OCI-LY7 (cell line): ENCODE data around the gene ACTN1. TPM values are rescaled to one million over a fixed set of nuclear protein-coding genes. Genes with fewer than 3 reads are reported as not detected.

Experiments
- BruUV-seq: library from RNA; stranded (reverse); fragments of 400-500 nt; replicated peaks from 2 replicates; lab custom pipeline; 2021; lab: Mats Ljungman, UMichigan
- CTCF ChIA-PET: fragments of 300-600 bp; sonication (Branson Sonifier 250); formaldehyde crosslinking; loops from one replicate; lab custom pipeline; 2022; ENCODE audit warnings: antibody characterized with exemption; ENCODE audit not compliant: unreplicated experiment; lab: Charles Lee
- POLR2A ChIA-PET: fragments of 300-600 bp; sonication (Branson Sonifier 250); formaldehyde crosslinking; loops from one replicate; lab custom pipeline; 2022; ENCODE audit warnings: antibody characterized with exemption; lab: Charles Lee
- DNase-seq: peaks from one replicate; pipeline ENCODE4 v3.0.0-alpha.2; 2015; ENCODE audit warnings: low spot score
- H2AFZ ChIP-seq: fragments of 200-600 bp; sonication (generic), shearing (Covaris generic); 2 replicates; pipeline ENCODE4 v1.6.1; 2014; ENCODE audit warnings: mild to moderate bottlenecking, antibody characterized with exemption, low read length, moderate library complexity
- H3K27ac ChIP-seq: fragments of 200-600 bp; sonication (generic); 2 replicates; pipeline ENCODE4 v1.5.1; 2014; ENCODE audit warnings: mixed run types, low read depth, mild to moderate bottlenecking, moderate library complexity, low read length, inconsistent platforms; ENCODE audit not compliant: poor library complexity, severe bottlenecking
- H3K36me3 ChIP-seq: fragments of 200-600 bp; sonication (generic); 2 replicates; pipeline ENCODE4 v1.6.1; 2014; ENCODE audit warnings: mild to moderate bottlenecking, antibody characterized with exemption, low read length, moderate library complexity, mixed read lengths; ENCODE audit not compliant: insufficient read depth
- H3K4me1 ChIP-seq: fragments of 200-600 bp; sonication (generic); 2 replicates; pipeline ENCODE4 v1.5.1; 2014; ENCODE audit warnings: mild to moderate bottlenecking, low read length; ENCODE audit not compliant: insufficient read depth, poor library complexity, severe bottlenecking
- H3K4me2 ChIP-seq: fragments of 200-600 bp; sonication (generic); 2 replicates; pipeline ENCODE4 v1.6.1; 2014; ENCODE audit warnings: mild to moderate bottlenecking, low read length
- H3K4me3 ChIP-seq: fragments of 200-600 bp; sonication (generic); 2 replicates; pipeline ENCODE4 v1.5.1; 2014; ENCODE audit warnings: mild to moderate bottlenecking, low read depth, low read length; ENCODE audit not compliant: poor library complexity, severe bottlenecking
- H3K79me2 ChIP-seq: fragments of 200-600 bp; sonication (generic); 2 replicates; pipeline ENCODE4 v1.6.1; 2016; ENCODE audit warnings: low read depth, mild to moderate bottlenecking, low read length, moderate library complexity, mixed read lengths; ENCODE audit not compliant: insufficient read depth
- H3K9me2 ChIP-seq: fragments of 200-600 bp; sonication (generic); 2 replicates; pipeline ENCODE4 v1.6.1; 2016; ENCODE audit warnings: mild to moderate bottlenecking, low read length, mixed read lengths; ENCODE audit not compliant: insufficient read depth
- H3K9me3 ChIP-seq: fragments of 200-600 bp; sonication (generic); 2 replicates; pipeline ENCODE4 v1.6.1; 2014; ENCODE audit warnings: mild to moderate bottlenecking, mixed run types, low read length, mixed read lengths
- H4K20me1 ChIP-seq: fragments of 200-600 bp; sonication (generic); 2 replicates; pipeline ENCODE4 v1.6.1; 2014; ENCODE audit warnings: mild to moderate bottlenecking, antibody characterized with exemption, low read length, moderate library complexity, mixed read lengths; ENCODE audit not compliant: insufficient read depth
- EZH2phosphoT487 ChIP-seq: fragments of 200-600 bp; sonication (generic); IDR thresholded peaks from 2 replicates; pipeline ENCODE4 v1.6.1; 2018; ENCODE audit warnings: low read depth, borderline replicate concordance, mild to moderate bottlenecking, mixed run types, antibody characterized with exemption, low read length, moderate library complexity, mixed read lengths
- intact Hi-C: fragments of 100-400 bp; cut with micrococcal nuclease; formaldehyde crosslinking; loops from one replicate; pipeline ENCODE4 v1.10.0; 2022; ENCODE audit not compliant: unreplicated experiment
- total RNA-seq, 2 experiments: library from RNA; depleted of rRNA in 1 of 2; stranded (reverse); fragments of >200 nt in 1 of 2; shearing (Covaris generic) in 1 of 2; gene quantifications; 2 replicates each; pipeline ENCODE4 v1.2.3, GENCODE V29; 2014 to 2022
- TF ChIP-seq, protein P1 (sequence below): fragments of 200-600 bp; sonication (generic); conservative IDR thresholded peaks from 2 replicates; pipeline ENCODE4 v1.5.1; 2014; ENCODE audit warnings: mild to moderate bottlenecking, antibody characterized with exemption, low read length, moderate library complexity, mixed read lengths

ACTN1 gene
- total RNA-seq, 2 experiments from 2014 or later: 0.51 to 1.8 TPM

DNA sequence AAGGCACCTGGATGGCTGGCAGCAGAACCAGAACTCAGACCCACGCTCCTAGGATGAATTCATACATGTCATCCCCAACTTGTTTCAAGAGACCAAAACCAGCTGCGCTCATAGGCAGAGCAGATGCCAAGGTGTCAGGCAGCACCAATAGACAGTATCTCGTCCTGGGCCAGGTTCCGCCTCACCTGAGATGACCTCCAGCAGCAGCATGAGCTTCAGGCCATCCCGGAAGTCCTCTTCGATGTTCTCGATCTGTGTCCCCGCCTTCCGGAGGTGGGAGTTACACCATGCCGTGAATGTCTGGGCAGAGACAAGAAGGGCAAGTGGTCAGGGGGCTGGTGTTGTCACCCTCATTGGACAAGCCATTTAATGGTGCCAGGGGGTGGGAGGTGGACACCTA is 53.7 kb downstream of the ACTN1 start:
- no peak for TF ChIP-seq EZH2phosphoT487
- TF ChIP-seq, protein P1, sequence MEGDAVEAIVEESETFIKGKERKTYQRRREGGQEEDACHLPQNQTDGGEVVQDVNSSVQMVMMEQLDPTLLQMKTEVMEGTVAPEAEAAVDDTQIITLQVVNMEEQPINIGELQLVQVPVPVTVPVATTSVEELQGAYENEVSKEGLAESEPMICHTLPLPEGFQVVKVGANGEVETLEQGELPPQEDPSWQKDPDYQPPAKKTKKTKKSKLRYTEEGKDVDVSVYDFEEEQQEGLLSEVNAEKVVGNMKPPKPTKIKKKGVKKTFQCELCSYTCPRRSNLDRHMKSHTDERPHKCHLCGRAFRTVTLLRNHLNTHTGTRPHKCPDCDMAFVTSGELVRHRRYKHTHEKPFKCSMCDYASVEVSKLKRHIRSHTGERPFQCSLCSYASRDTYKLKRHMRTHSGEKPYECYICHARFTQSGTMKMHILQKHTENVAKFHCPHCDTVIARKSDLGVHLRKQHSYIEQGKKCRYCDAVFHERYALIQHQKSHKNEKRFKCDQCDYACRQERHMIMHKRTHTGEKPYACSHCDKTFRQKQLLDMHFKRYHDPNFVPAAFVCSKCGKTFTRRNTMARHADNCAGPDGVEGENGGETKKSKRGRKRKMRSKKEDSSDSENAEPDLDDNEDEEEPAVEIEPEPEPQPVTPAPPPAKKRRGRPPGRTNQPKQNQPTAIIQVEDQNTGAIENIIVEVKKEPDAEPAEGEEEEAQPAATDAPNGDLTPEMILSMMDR: no peak

DNA sequence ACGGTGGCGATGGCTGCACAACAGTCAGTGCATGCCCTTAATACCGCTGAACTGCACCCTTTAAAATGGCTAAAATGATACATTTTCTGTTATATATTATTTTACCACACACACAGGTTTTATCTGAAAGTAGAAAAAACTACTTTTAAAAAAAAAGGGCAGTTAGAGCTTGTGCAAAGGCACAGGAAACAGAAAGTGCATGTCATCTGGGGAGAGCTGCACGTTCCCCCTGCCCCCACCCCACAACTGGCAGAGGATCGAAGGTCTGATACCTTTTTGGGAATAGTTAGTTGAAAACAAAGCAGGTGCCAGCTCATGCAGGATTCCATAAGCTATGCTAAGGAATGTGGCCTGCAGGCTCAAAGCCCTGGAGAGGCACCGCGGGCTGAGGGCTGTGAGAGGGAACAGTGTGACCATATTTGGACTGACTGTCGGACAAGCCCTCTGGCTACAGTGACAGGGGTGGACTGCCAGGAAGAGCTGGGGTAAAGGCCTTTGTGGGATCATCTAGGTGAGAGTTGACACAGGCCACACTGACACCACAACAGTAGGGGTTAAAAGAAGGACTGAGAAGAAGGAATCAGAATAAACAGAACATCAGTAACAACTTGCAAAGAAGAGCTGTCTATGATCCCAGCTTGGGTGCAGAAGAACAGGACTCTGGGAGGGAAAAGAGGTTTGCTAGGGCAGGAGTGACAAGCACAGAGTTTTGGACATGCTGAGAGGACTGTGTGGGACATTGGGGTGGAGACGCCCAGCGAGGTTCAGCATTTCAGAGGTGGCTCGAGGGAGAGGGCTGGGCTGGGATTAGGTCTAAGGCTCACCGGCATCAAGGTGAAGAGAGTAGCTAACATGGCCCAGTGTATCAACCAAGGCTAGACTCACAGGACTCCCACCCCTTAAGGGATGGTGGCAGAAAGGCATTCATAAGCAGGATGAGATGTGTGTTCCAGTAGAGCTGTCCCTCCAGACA is 54.6 kb downstream of the ACTN1 start:
- Histone ChIP-seq H3K27ac (no peak overlapping the region), H3K9me3 (peaks cover 5% of the 10 kb centered on the region; the same call in 1 of the 2 replicates), H4K20me1 (no peaks in the 10 kb centered on the region), H2AFZ (no peak overlapping the region), H3K4me1 (no peaks in the 10 kb centered on the region), H3K4me2 (no peak overlapping the region), H3K36me3 (no peaks in the 10 kb centered on the region), H3K9me2 (no peaks in the 10 kb centered on the region), H3K4me3 (no peak overlapping the region), H3K79me2 (no peaks in the 10 kb centered on the region)
- no TSS peak for BruUV-seq
- ChIA-PET POLR2A (interaction anchor here (0.6 kb wide), 1 partner anchor 44 kb away, joined by 3 read pairs; no protein-coding TSS in a partner anchor), CTCF (no interaction called here)
- DNase-seq: no peak
- no peak for TF ChIP-seq EZH2phosphoT487
- TF ChIP-seq, protein P1: no peak
- intact Hi-C loops: no loop called here

More for the DNA sequence above, 53.7 kb downstream of the ACTN1 start:
- Histone ChIP-seq H3K4me2 (no peak overlapping the region), H3K27ac (no peak overlapping the region), H3K9me3 (peaks cover 5% of the 10 kb centered on the region; the same call in 1 of the 2 replicates), H4K20me1 (no peaks in the 10 kb centered on the region), H3K36me3 (no peaks in the 10 kb centered on the region), H3K9me2 (no peaks in the 10 kb centered on the region), H3K4me1 (no peaks in the 10 kb centered on the region), H2AFZ (no peak overlapping the region), H3K4me3 (no peak overlapping the region), H3K79me2 (no peaks in the 10 kb centered on the region)
- no peak for DNase-seq
- CTCF ChIA-PET: no interaction called here
- intact Hi-C loops: no loop called here
- no TSS peak for BruUV-seq
- POLR2A ChIA-PET: interaction anchor here (0.6 kb wide), 1 partner anchor 43 kb away, joined by 3 read pairs; no protein-coding TSS in a partner anchor
